HUES6 (cell line): ENCODE measurements around the gene EFNA5.

Source experiments
- H3K27ac ChIP-seq: 2 replicates; pipeline ENCODE4 v1.7.0; 2013; ENCODE audit warnings: low read depth, mild to moderate bottlenecking, low read length, inconsistent platforms
- H3K27me3 ChIP-seq: 2 replicates; pipeline ENCODE4 v1.6.1; 2013; ENCODE audit warnings: low read length; ENCODE audit not compliant: control insufficient read depth, insufficient read depth
- H3K36me3 ChIP-seq: 2 replicates; pipeline ENCODE4 v1.6.1; 2013; ENCODE audit warnings: low read length; ENCODE audit not compliant: control insufficient read depth, insufficient read depth
- H3K4me1 ChIP-seq: 2 replicates; pipeline ENCODE4 v1.6.1; 2013; ENCODE audit warnings: low read length; ENCODE audit not compliant: control insufficient read depth, insufficient read depth
- H3K4me3 ChIP-seq: 2 replicates; pipeline ENCODE4 v1.5.1; 2013; ENCODE audit warnings: low read depth, low read length
- H3K9ac ChIP-seq: one replicate; pipeline ENCODE4 v1.6.1; 2013; ENCODE audit warnings: mild to moderate bottlenecking, low read length
- H3K9me3 ChIP-seq: 2 replicates; pipeline ENCODE4 v1.6.1; 2013; ENCODE audit warnings: low read depth, low read length; ENCODE audit not compliant: control insufficient read depth, insufficient read depth

EFNA5 gene

DNA sequence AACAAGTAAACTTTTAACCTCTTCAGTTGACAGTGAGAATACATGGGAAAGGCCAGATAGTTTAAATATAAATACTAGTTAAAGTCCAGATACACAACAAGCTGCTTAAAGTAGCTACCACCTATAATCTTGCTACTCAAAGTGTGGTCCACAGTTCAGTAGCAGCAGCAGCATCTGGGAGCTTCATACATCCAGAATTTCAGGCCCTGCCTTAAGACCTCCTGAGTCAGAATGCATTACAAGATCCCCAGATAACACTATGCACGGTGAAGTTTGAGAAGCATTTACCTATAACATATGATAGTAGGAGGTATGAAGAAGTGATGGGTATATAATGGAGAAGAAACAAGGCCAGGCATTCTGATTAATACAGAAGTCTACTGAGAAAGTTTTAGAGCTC, 244.5 kb downstream of the EFNA5 start:
- Histone ChIP-seq H3K9ac (no peak overlapping the region), H3K27me3 (no peaks in the 10 kb centered on the region), H3K4me1 (peaks cover 4% of the 10 kb centered on the region), H3K4me3 (no peak overlapping the region), H3K27ac (no peak overlapping the region), H3K9me3 (no peaks in the 10 kb centered on the region), H3K36me3 (no peaks in the 10 kb centered on the region)

- Histone ChIP-seq H3K4me3 (no peak overlapping the region), H3K27ac (no peak overlapping the region), H3K9me3 (no peaks in the 10 kb centered on the region), H3K27me3 (no peaks in the 10 kb centered on the region), H3K9ac (no peak overlapping the region), H3K36me3 (no peaks in the 10 kb centered on the region), H3K4me1 (peaks cover 4% of the 10 kb centered on the region)
These were observed 245.2 kb downstream of the EFNA5 start for GRCh38 chr5:107425541-107426031.

- no peaks in the 10 kb centered on the region for H3K36me3 ChIP-seq
- H3K9me3 ChIP-seq, result no peaks in the 10 kb centered on the region
- no peak overlapping the region for H3K9ac ChIP-seq
- H3K4me1 ChIP-seq, result peaks cover 4% of the 10 kb centered on the region
- H3K4me3 ChIP-seq, result no peak overlapping the region
- no peaks in the 10 kb centered on the region for H3K27me3 ChIP-seq
- H3K27ac ChIP-seq, result no peak overlapping the region
These were observed 246.2 kb downstream of the EFNA5 start for GRCh38 chr5:107424491-107424890.

GRCh38 chr5:107422494-107422893, 248.2 kb downstream of the EFNA5 start:
- Histone ChIP-seq H3K27me3 (no peaks in the 10 kb centered on the region), H3K4me3 (no peak overlapping the region), H3K4me1 (peaks cover 4% of the 10 kb centered on the region), H3K27ac (no peak overlapping the region), H3K36me3 (no peaks in the 10 kb centered on the region), H3K9me3 (no peaks in the 10 kb centered on the region), H3K9ac (no peak overlapping the region)

DNA sequence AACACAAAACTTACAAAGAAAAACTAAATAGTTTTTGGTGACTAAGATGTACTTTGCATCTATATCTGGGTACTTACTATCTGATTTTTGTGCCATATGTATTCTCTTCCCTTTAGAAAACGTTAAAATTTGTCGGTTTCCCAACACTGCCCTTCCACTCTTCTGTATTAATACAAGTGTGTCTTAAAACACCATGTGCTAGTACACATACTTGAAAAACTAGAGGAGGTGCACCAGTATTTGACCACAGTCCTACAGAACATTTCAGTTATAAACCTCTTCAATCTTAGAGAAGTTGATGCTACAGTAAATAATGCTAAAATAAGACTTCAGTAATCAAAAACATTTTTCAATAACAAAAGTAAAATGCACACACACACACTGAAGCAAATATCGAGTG, 251.2 kb downstream of the EFNA5 start:
- H3K27me3 ChIP-seq, result no peaks in the 10 kb centered on the region
- H3K9ac ChIP-seq, result no peak overlapping the region
- no peak overlapping the region for H3K4me3 ChIP-seq
- peaks cover 10% of the 10 kb centered on the region for H3K4me1 ChIP-seq
- H3K36me3 ChIP-seq, result no peaks in the 10 kb centered on the region
- no peaks in the 10 kb centered on the region for H3K9me3 ChIP-seq
- H3K27ac ChIP-seq, result no peak overlapping the region

DNA sequence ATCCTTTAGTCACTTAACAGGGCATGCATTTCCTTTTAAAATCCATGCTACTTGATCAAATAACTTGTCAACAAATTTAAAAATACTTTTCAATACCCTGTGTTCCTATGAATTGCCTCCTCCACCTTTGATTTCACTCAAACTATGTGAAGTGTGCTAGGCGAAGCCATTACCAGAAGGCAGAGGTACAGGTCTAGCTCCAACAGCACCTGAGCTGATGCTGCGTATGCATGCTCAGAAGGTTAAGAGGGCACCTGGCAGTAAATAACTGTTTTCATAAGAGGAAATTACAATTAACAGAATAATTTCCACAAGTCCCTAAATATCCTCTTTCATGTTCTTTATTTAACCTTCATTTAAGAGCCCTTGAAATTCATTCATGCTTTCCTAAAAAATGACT, 251.8 kb downstream of the EFNA5 start:
- H3K36me3 ChIP-seq, result no peaks in the 10 kb centered on the region
- no peak overlapping the region for H3K9ac ChIP-seq
- H3K9me3 ChIP-seq, result no peaks in the 10 kb centered on the region
- H3K4me1 ChIP-seq, result peaks cover 10% of the 10 kb centered on the region
- no peaks in the 10 kb centered on the region for H3K27me3 ChIP-seq
- H3K4me3 ChIP-seq, result no peak overlapping the region
- no peak overlapping the region for H3K27ac ChIP-seq

DNA sequence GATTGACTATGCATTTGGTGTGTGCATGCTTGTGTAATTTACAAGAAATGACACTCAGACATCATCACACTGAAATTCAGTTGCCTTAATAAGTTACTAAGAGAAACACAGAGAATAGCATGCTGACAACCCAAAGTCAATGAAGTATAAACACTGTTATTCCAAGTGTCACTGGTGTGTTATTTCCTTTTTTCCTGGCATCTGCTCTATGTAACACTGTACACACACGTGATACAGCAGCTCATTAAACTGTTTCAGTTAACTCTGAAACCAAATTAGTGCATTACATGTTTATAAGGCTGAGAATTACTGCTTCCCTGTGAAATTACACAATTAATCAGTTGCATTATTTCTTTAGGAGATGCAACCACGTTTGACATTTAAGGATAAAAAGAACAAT, 252.7 kb downstream of the EFNA5 start:
- no peak overlapping the region for H3K4me3 ChIP-seq
- no peak overlapping the region for H3K9ac ChIP-seq
- no peaks in the 10 kb centered on the region for H3K27me3 ChIP-seq
- H3K27ac ChIP-seq, result no peak overlapping the region
- peaks cover 10% of the 10 kb centered on the region for H3K4me1 ChIP-seq
- H3K9me3 ChIP-seq, result no peaks in the 10 kb centered on the region
- H3K36me3 ChIP-seq, result no peaks in the 10 kb centered on the region

DNA sequence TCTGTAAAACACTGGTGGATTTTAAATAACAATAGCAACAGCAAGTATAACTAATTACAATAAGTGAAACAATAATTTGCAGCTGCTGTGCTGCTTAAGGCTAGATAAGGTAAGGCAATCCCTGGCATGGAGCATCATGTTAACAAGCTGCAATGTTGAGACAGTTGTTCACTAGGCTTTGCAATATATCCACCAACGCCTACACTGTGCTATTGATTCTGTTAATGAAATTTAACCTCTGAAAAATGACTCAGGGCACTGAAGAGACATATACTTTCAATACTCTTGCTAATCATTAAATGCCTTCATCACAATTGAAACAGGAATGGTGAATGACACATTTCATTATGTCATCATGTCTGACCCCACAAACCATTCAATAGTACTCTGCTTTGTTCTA, 255.0 kb downstream of the EFNA5 start:
- H3K9me3 ChIP-seq, result no peaks in the 10 kb centered on the region
- no peak overlapping the region for H3K27ac ChIP-seq

GRCh38 chr5:107414802-107415201, 255.9 kb downstream of the EFNA5 start:
- Histone ChIP-seq H3K4me1 (peaks cover 5% of the 10 kb centered on the region; the same call in 1 of the 2 replicates), H3K4me3 (no peak overlapping the region), H3K9me3 (no peaks in the 10 kb centered on the region), H3K27ac (no peak overlapping the region), H3K9ac (no peak overlapping the region), H3K36me3 (no peaks in the 10 kb centered on the region), H3K27me3 (no peaks in the 10 kb centered on the region)

More for the DNA sequence above, 255.0 kb downstream of the EFNA5 start:
- Histone ChIP-seq H3K4me3 (no peak overlapping the region), H3K27me3 (no peaks in the 10 kb centered on the region), H3K36me3 (no peaks in the 10 kb centered on the region), H3K9ac (no peak overlapping the region), H3K4me1 (peaks cover 5% of the 10 kb centered on the region; the same call in 1 of the 2 replicates)

- Histone ChIP-seq H3K36me3 (no peaks in the 10 kb centered on the region), H3K4me1 (peaks cover 5% of the 10 kb centered on the region; the same call in 1 of the 2 replicates), H3K27ac (no peak overlapping the region), H3K9ac (no peak overlapping the region), H3K4me3 (no peak overlapping the region), H3K27me3 (no peaks in the 10 kb centered on the region), H3K9me3 (no peaks in the 10 kb centered on the region)
These were observed 257.0 kb downstream of the EFNA5 start for GRCh38 chr5:107413754-107414153.

DNA sequence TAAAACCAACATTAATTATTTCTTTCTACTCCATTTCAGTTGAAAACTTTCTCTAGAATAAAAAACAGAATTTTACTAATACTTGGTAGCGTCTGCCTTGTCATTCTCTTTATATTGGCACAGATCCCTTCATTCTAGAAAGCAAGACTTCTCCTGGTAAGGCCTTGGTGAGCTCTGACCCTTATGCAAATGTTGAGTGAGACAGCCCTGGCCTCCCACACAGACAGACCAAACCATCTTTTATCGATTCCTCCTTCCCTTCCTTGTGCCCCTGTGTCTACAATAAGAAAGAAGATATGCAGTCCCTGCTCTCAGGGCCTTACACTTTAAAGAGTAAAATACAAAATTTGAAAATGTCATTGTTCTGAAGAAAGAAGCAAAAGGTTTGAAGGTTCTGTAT, 262.2 kb downstream of the EFNA5 start:
- Histone ChIP-seq H3K9ac (no peak overlapping the region), H3K27ac (no peak overlapping the region), H3K4me1 (peaks cover 12% of the 10 kb centered on the region), H3K36me3 (no peaks in the 10 kb centered on the region), H3K27me3 (no peaks in the 10 kb centered on the region), H3K4me3 (no peak overlapping the region), H3K9me3 (no peaks in the 10 kb centered on the region)
